ENCODE measurements around the gene CABLES1.

Gene CABLES1

DNA sequence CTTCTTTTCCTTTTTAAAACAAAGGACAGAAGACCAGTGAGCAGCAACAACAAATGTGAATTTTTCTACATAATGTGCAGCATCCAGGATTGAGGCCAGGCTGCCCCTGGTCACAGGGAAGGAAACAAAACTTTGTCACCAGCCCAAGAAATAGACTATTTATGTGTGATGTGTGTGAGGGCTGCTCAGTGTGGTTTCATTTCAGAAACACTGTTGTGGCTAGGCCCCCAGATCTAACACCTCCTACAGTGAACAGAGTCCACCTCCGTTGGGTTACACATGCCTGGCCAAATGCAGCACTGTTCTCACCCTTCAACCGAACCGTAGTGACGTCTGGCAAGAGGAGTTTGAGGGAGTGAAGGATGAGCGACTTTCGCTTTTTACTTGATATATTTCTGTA lies 171.5 kb downstream of the CABLES1 start:
- DNase-seq (ENCODE audit: low read depth) = no peak

DNA sequence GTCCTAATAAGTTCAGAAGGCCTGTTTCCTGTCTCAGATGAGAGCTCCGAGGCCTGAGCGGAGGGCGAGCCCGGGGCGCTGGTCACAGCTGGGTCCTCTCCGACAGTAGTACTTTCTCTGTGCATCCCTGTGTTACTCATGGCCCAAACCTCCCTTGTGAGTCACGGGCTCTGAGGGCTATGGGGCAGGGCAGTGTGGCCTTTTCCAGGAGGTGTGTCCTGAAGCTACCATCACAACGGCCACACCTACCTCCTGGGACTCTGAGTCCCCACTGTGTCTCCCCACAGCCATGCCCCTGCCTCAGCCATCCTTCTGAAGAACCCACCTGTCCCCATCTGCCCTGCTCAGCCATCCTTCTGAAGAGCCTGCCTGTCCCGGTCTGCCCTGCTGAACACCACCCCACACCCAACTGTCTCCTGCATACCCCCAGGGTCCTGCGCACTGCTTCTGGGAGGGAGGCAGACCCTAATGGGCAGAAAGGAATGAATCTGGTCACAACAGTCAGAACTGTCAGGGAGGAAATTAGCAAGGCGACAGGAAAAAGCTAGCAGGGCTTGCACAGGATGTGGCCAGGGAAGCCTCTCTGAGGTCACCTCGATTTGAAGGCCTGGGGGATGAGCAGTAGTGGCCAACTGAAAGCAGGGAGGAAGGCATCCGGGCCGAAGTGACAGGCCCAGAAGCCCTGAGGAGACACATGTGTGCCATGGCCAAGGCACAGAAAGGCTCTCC lies 172.4 kb downstream of the CABLES1 start:
- DNase-seq (ENCODE audit: low read depth) = no peak
